ENCODE results near the gene HDAC7. TPM values are rescaled to one million over a fixed set of nuclear protein-coding genes. Genes with fewer than 3 reads are reported as not detected.

HDAC7 gene
- total RNA-seq, 1 experiment from 2014 or later, result 44.2 TPM

- ChIA-PET POLR2A (ENCODE audit: unreplicated experiment) (no interaction called here), CTCF (interaction anchor here (2.8 kb wide), 1 partner anchor 20 kb away, joined by 14 read pairs; no protein-coding TSS in a partner anchor)
- intact Hi-C loops (cut with micrococcal nuclease), result no loop called here
- Histone ChIP-seq H3F3A (ENCODE audit: low read length, unreplicated experiment) (no peaks in the 10 kb centered on the region), H4K20me1 (ENCODE audit: low read length) (peaks cover 25% of the 10 kb centered on the region; the same call in 1 of the 2 replicates), H3K27me3 (ENCODE audit: low read length) (no peaks in the 10 kb centered on the region), H3K4me3 (ENCODE audit: low read length) (peak overlapping the region; percentile 86), H3K4me1 (ENCODE audit: insufficient read depth, low read length) (peaks cover 72% of the 10 kb centered on the region), H3K27ac (ENCODE audit: low read length) (no peak overlapping the region), H3K9me3 (ENCODE audit: low read length) (no peaks in the 10 kb centered on the region), H3K9me2 (replicated peaks; ENCODE audit: low read length) (no peaks in the 10 kb centered on the region), H2AFZ (ENCODE audit: low read length) (peak overlapping the region; percentile 51), H3K9ac (ENCODE audit: low read length) (peak overlapping the region; percentile 70), H3K4me2 (ENCODE audit: low read length) (peak overlapping the region; percentile 96), H3K79me2 (ENCODE audit: low read length) (peaks cover 67% of the 10 kb centered on the region), H3K36me3 (ENCODE audit: low read depth, low read length) (peaks cover 10% of the 10 kb centered on the region)
- DNase-seq (no peak), ATAC-seq (no peak)
- no TSS peak for BruUV-seq (replicated peaks)
- TF ChIP-seq CTCF (conservative IDR thresholded peaks at IDR 0.05; ENCODE audit: low read depth, low read length) (no peak), EZH2phosphoT487 (IDR thresholded peaks at IDR 0.05; ENCODE audit: borderline replicate concordance, low read length) (no peak), EZH2 (IDR thresholded peaks at IDR 0.05; ENCODE audit: low read length, unreplicated experiment) (no peak)
Observed at GRCh38 chr12:47818467-47819137, 1.1 kb downstream of the HDAC7 start.

GRCh38 chr12:47818007-47818376, 1.7 kb downstream of the HDAC7 start:
- CTCF ChIA-PET, result interaction anchor here (2.8 kb wide), 1 partner anchor 20 kb away, joined by 14 read pairs; no protein-coding TSS in a partner anchor
- ATAC-seq (no peak), DNase-seq (no peak)
- no peak for TF ChIP-seq EZH2 (IDR thresholded peaks at IDR 0.05; ENCODE audit: low read length, unreplicated experiment)
- TF ChIP-seq CTCF (conservative IDR thresholded peaks at IDR 0.05; ENCODE audit: low read depth, low read length), result no peak; the same call in 1 of the 2 replicates
- TF ChIP-seq EZH2phosphoT487 (IDR thresholded peaks at IDR 0.05; ENCODE audit: borderline replicate concordance, low read length), result no peak
- Histone ChIP-seq H3K9me2 (replicated peaks; ENCODE audit: low read length) (no peaks in the 10 kb centered on the region), H3K27ac (ENCODE audit: low read length) (no peak overlapping the region), H3K27me3 (ENCODE audit: low read length) (no peaks in the 10 kb centered on the region), H3K4me3 (ENCODE audit: low read length) (peak overlapping the region; percentile 86), H3K79me2 (ENCODE audit: low read length) (peaks cover 73% of the 10 kb centered on the region), H3K9ac (ENCODE audit: low read length) (no peak overlapping the region), H3F3A (ENCODE audit: low read length, unreplicated experiment) (no peaks in the 10 kb centered on the region), H3K36me3 (ENCODE audit: low read depth, low read length) (peaks cover 10% of the 10 kb centered on the region), H3K9me3 (ENCODE audit: low read length) (no peaks in the 10 kb centered on the region), H3K4me1 (ENCODE audit: insufficient read depth, low read length) (peaks cover 72% of the 10 kb centered on the region), H3K4me2 (ENCODE audit: low read length) (peak overlapping the region; percentile 96), H4K20me1 (ENCODE audit: low read length) (peaks cover 25% of the 10 kb centered on the region; the same call in 1 of the 2 replicates), H2AFZ (ENCODE audit: low read length) (no peak overlapping the region)
- POLR2A ChIA-PET (ENCODE audit: unreplicated experiment), result no interaction called here
- intact Hi-C loops (cut with micrococcal nuclease), result no loop called here
- BruUV-seq (replicated peaks), result no TSS peak

All from PC-3 (cell line).